Measurements from ENCODE around the gene SRRM2. TPM values are rescaled to one million over a fixed set of nuclear protein-coding genes. Genes with fewer than 3 reads are reported as not detected.

Gene SRRM2
- 100 to 1,000 TPM; 329 to 655 (median 496) TPM for polyA plus RNA-seq
- long read RNA-seq, donor 1 = 0 reads
- long read RNA-seq, donor 2, transcript SRRM2-212 (2 exons, 1,118 nt) = major isoform, 19 of 128 reads
- long read RNA-seq, donor 2, transcript SRRM2-213 (2 exons, 732 nt) = minor isoform, 9 of 128 reads
- long read RNA-seq, donor 2, transcript SRRM2-218 (3 exons, 1,759 nt) = minor isoform, 12 of 128 reads
- long read RNA-seq, donor 2, transcript SRRM2-226 (4 exons, 461 nt) = minor isoform, 6 of 128 reads
- long read RNA-seq, donor 2, partial matches to known transcripts = 71 of 128 reads
- long read RNA-seq, donor 2, other reads (novel, unspliced or antisense) = 0 of 128 reads
- long read RNA-seq, donor 3, transcript SRRM2-218 (3 exons, 1,759 nt) = minor isoform, 22 of 661 reads
- long read RNA-seq, donor 3, transcript SRRM2-212 (2 exons, 1,118 nt) = major isoform, 52 of 661 reads
- long read RNA-seq, donor 3, transcript SRRM2-213 (2 exons, 732 nt) = minor isoform, 35 of 661 reads
- long read RNA-seq, donor 3, transcript SRRM2-225 (1 exons, 914 nt) = minor isoform, 22 of 661 reads
- long read RNA-seq, donor 3, partial matches to known transcripts = 289 of 661 reads
- long read RNA-seq, donor 3, other reads (novel, unspliced or antisense) = 208 of 661 reads
- long read RNA-seq, donor 4, partial matches to known transcripts = 0 of 4 reads
- long read RNA-seq, donor 4, other reads (novel, unspliced or antisense) = 0 of 4 reads
- long read RNA-seq, donor 5, transcript SRRM2-212 (2 exons, 1,118 nt) = major isoform, 19 of 352 reads
- long read RNA-seq, donor 5, transcript SRRM2-213 (2 exons, 732 nt) = minor isoform, 6 of 352 reads
- long read RNA-seq, donor 5, transcript SRRM2-218 (3 exons, 1,759 nt) = minor isoform, 7 of 352 reads
- long read RNA-seq, donor 5, partial matches to known transcripts = 282 of 352 reads
- long read RNA-seq, donor 5, other reads (novel, unspliced or antisense) = 23 of 352 reads
- long read RNA-seq, donor 6, transcript SRRM2-212 (2 exons, 1,118 nt) = major isoform, 22 of 567 reads
- long read RNA-seq, donor 6, transcript SRRM2-213 (2 exons, 732 nt) = minor isoform, 15 of 567 reads
- long read RNA-seq, donor 6, transcript SRRM2-218 (3 exons, 1,759 nt) = minor isoform, 15 of 567 reads
- long read RNA-seq, donor 6, partial matches to known transcripts = 497 of 567 reads
- long read RNA-seq, donor 6, other reads (novel, unspliced or antisense) = 0 of 567 reads
- long read RNA-seq, donor 7, transcript SRRM2-218 (3 exons, 1,759 nt) = minor isoform, 19 of 216 reads
- long read RNA-seq, donor 7, transcript SRRM2-225 (1 exons, 914 nt) = minor isoform, 7 of 216 reads
- long read RNA-seq, donor 7, transcript SRRM2-212 (2 exons, 1,118 nt) = major isoform, 37 of 216 reads
- long read RNA-seq, donor 7, transcript SRRM2-213 (2 exons, 732 nt) = minor isoform, 8 of 216 reads
- long read RNA-seq, donor 7, partial matches to known transcripts = 120 of 216 reads
- long read RNA-seq, donor 7, other reads (novel, unspliced or antisense) = 0 of 216 reads
- long read RNA-seq, donor 8, transcript SRRM2-212 (2 exons, 1,118 nt) = major isoform, 8 of 47 reads
- long read RNA-seq, donor 8, partial matches to known transcripts = 29 of 47 reads
- long read RNA-seq, donor 8, other reads (novel, unspliced or antisense) = 0 of 47 reads
- long read RNA-seq, donor 9, transcript SRRM2-218 (3 exons, 1,759 nt) = minor isoform, 5 of 64 reads
- long read RNA-seq, donor 9, transcript SRRM2-213 (2 exons, 732 nt) = minor isoform, 5 of 64 reads
- long read RNA-seq, donor 9, transcript SRRM2-225 (1 exons, 914 nt) = minor isoform, 6 of 64 reads
- long read RNA-seq, donor 9, transcript SRRM2-212 (2 exons, 1,118 nt) = major isoform, 8 of 64 reads
- long read RNA-seq, donor 9, partial matches to known transcripts = 29 of 64 reads
- long read RNA-seq, donor 9, other reads (novel, unspliced or antisense) = 0 of 64 reads
- long read RNA-seq, donor 10, transcript SRRM2-209 (3 exons, 711 nt) = minor isoform, 10 of 383 reads
- long read RNA-seq, donor 10, transcript SRRM2-212 (2 exons, 1,118 nt) = major isoform, 48 of 383 reads
- long read RNA-seq, donor 10, transcript SRRM2-218 (3 exons, 1,759 nt) = minor isoform, 36 of 383 reads
- long read RNA-seq, donor 10, transcript SRRM2-213 (2 exons, 732 nt) = minor isoform, 26 of 383 reads
- long read RNA-seq, donor 10, partial matches to known transcripts = 232 of 383 reads
- long read RNA-seq, donor 10, other reads (novel, unspliced or antisense) = 0 of 383 reads

DNA sequence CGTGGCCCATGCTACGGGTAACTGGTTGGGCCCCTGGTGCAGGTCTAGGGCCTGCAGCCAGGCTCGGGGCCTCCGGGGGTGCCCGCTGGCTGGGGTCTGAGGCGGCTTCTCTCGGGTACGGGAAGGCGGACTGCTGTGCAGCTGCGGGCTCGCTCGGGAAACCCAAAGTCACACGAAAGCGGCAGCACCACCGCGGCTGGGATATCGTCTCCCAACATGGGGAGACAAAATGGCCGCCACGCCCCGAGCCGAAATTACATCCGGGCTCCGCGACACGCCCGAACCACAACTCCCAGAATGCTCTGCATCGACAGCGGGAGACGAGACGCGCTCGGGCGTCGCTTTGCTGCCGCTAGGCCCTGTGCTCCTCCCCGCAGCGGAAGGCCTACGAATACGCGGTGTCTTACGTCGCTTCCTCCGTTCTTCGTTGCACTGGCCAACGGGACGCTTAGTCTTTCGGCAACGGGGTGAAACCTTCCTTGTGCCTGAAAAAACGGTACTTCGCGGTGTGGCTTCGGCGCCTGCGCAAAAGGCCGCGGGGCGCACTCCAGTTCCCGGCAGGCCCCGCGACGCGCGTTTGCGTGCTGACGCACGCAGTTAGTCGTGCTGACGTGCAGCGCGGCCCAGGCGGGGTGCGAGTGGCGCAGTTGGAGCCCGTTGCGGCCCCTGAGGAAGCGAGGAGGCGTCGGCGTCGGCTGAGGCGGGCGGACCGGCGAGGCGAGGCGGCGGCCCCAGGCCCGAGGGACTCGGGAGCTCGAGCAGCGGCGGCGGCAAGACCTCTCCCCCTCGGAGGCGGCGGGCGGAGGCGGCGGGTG lies at the start of gene SRRM2:
SRRM2 (plus strand) TSS at position 604 of the 815 bp plus-strand sequence. CDS start 3,727 bp downstream, outside the sequence.
- H3K4me3 ChIP-seq (ENCODE audit: low read depth in 1 of 3, low read length in 3 of 3) = peak within 1 kb of the TSS; percentile 93 to 97 (median 95)
- H3K27me3 ChIP-seq (ENCODE audit: control insufficient read depth in 3 of 3, insufficient read depth in 3 of 3, low read length in 3 of 3) = no peaks in the 10 kb centered on the region
- FAIRE-seq = no peak
- H3K4me1 ChIP-seq (ENCODE audit: control insufficient read depth in 3 of 3, insufficient read depth in 2 of 3, low read depth in 1 of 3, low read length in 2 of 3) = peaks cover 5 to 21% (median 18%) of the 10 kb centered on the region in 3 donors
- peak within 1 kb of the TSS; percentile 94 to 99 (median 99) for H3K27ac ChIP-seq (ENCODE audit: low read depth in 1 of 3, low read length in 2 of 3)
- peaks cover 0 to 10% of the 10 kb centered on the region in 2 donors for H3K9me3 ChIP-seq (ENCODE audit: control insufficient read depth in 2 of 2, insufficient read depth in 1 of 2, low read depth in 1 of 2, low read length in 1 of 2)
- H3K36me3 ChIP-seq (ENCODE audit: control insufficient read depth in 3 of 3, insufficient read depth in 2 of 3, low read depth in 1 of 3, low read length in 3 of 3) = peaks cover 0 to 20% (median 7%) of the 10 kb centered on the region in 3 donors
- DNase-seq = peak; percentile 95 to 100
- WGBS, 3 donors = 1 to 3% (median 3%) methylated on average over 87 to 99 of the region's 99 CpGs

DNA sequence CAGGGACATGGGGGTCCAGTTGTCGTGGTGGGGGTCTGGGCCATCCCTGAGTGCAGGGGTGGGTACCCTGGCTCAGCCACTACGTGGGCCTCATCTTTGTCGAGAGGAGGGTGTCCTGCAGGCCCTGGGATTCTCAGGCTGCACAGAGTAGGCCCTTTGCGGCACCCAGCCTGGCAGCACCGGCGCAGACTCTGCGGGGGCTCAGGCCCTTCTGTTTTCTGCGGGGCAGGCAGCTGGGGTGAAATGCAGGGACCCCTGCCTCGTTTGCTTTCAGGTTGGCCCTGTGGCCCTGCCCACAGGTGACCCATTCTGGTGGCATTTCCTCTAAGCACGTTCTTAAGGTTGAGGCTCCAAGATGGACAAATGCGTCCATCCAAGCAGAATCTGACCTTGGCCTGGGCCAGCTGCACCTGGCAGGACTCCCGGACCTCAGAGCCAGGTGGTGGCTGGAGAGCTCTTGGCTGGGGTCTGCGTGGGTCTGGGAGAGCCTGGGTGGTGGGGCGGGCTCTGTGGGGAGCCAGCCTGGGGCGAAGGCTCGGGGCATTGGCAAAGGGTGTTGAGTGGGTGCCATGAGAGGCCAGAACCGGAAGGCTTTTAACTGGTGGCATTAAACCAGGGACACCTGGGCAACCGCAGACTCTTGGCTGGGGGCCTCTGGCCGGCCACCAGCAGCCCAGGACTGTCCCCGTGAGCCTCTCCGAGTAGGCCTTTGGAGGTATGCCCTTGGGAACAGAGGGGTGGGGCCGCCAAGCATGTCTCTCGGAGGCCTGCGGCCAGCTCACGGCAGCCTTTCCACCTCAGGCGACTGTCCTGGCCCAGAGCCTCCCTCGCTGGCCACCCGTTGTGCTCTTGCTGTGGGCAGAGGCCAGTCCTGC lies 49.3 kb upstream of the SRRM2 start:
- H3K27ac ChIP-seq (ENCODE audit: low read depth in 1 of 3, low read length in 2 of 3) = no peak overlapping the region
- H3K4me3 ChIP-seq (ENCODE audit: low read depth in 1 of 3, low read length in 3 of 3) = no peak overlapping the region
- FAIRE-seq (no peak), DNase-seq (no peak)
- H3K9me3 ChIP-seq (ENCODE audit: control insufficient read depth in 2 of 2, insufficient read depth in 1 of 2, low read depth in 1 of 2, low read length in 1 of 2) = no peaks in the 10 kb centered on the region
- no peaks in the 10 kb centered on the region for H3K4me1 ChIP-seq (ENCODE audit: control insufficient read depth in 3 of 3, insufficient read depth in 2 of 3, low read depth in 1 of 3, low read length in 2 of 3)
- 93 to 95% (median 94%) methylated on average over 28 of the region's 28 CpGs for WGBS, 3 donors
- peaks cover 14 to 100% (median 24%) of the 10 kb centered on the region in 3 donors for H3K36me3 ChIP-seq (ENCODE audit: control insufficient read depth in 3 of 3, insufficient read depth in 2 of 3, low read depth in 1 of 3, low read length in 3 of 3)
- no peaks in the 10 kb centered on the region for H3K27me3 ChIP-seq (ENCODE audit: control insufficient read depth in 3 of 3, insufficient read depth in 3 of 3, low read length in 3 of 3)

DNA sequence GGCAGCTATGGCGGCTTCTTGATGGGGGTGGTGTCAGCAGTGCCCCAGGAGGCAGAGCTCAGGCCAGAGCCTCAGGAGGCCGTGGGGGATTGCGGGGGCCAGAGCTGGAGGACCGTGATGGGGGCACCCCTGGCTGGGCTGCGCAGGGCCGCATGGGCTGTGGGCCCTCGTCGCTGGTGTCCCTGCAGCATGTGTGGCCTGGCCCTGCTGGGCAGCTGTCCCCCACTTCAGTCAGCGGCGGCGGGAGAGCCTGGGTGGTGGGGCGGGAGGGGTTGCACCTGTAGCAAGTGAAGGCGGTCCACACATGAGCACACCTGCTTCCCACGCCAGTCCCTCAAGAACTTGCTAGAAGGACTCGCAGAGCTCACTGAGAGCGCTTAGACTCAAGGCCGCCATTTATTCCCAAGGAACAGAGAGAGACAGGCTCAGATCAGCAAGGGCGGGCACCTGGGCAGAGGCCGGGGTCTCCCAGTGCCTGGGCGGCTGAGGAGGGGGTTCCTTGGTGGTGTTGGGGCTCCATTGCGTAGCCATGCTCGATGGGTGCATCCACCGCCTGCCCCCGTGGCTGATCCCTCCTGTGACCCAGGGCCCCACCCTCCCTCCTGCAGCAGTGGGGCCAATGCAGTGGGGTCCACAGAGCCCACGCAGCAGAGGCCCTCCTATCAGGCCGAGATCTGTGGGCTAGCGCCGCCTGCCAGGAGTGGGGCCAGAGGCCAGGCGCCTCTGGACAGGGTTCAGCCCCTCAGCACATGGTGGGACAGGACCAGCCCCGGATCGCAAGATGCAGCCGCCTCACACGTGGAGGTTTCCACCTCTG lies 48.1 kb upstream of the SRRM2 start:
- no peaks in the 10 kb centered on the region for H3K4me1 ChIP-seq (ENCODE audit: control insufficient read depth in 3 of 3, insufficient read depth in 2 of 3, low read depth in 1 of 3, low read length in 2 of 3)
- H3K9me3 ChIP-seq (ENCODE audit: control insufficient read depth in 2 of 2, insufficient read depth in 1 of 2, low read depth in 1 of 2, low read length in 1 of 2) = no peaks in the 10 kb centered on the region
- peaks cover 15 to 100% (median 24%) of the 10 kb centered on the region in 3 donors for H3K36me3 ChIP-seq (ENCODE audit: control insufficient read depth in 3 of 3, insufficient read depth in 2 of 3, low read depth in 1 of 3, low read length in 3 of 3)
- no peak overlapping the region for H3K27ac ChIP-seq (ENCODE audit: low read depth in 1 of 3, low read length in 2 of 3)
- FAIRE-seq (no peak), DNase-seq (no peak)
- H3K27me3 ChIP-seq (ENCODE audit: control insufficient read depth in 3 of 3, insufficient read depth in 3 of 3, low read length in 3 of 3) = no peaks in the 10 kb centered on the region
- 93 to 95% (median 94%) methylated on average over 33 of the region's 33 CpGs for WGBS, 3 donors
- no peak overlapping the region for H3K4me3 ChIP-seq (ENCODE audit: low read depth in 1 of 3, low read length in 3 of 3)

DNA sequence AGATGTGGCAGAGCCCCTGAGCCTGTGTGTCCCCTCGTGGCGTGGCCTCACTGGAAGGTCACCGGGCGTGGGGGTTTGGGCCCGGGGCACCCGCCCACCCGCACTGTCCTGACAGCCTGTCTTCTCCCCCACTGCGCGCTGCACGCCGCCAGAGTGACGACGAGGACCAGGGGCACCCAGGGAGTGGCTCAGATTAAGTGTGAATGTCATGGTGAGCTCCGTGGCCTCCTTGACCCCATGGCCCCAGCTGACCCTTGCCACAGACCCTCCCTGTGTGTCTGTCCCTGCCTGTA lies 47.5 kb upstream of the SRRM2 start:
- Histone ChIP-seq H3K27ac (ENCODE audit: low read depth in 1 of 3, low read length in 2 of 3) (no peak overlapping the region), H3K4me1 (ENCODE audit: control insufficient read depth in 3 of 3, insufficient read depth in 2 of 3, low read depth in 1 of 3, low read length in 2 of 3) (no peaks in the 10 kb centered on the region), H3K9me3 (ENCODE audit: control insufficient read depth in 2 of 2, insufficient read depth in 1 of 2, low read depth in 1 of 2, low read length in 1 of 2) (no peaks in the 10 kb centered on the region), H3K36me3 (ENCODE audit: control insufficient read depth in 3 of 3, insufficient read depth in 2 of 3, low read depth in 1 of 3, low read length in 3 of 3) (peaks cover 15 to 100% (median 24%) of the 10 kb centered on the region in 3 donors), H3K4me3 (ENCODE audit: low read depth in 1 of 3, low read length in 3 of 3) (no peak overlapping the region), H3K27me3 (ENCODE audit: control insufficient read depth in 3 of 3, insufficient read depth in 3 of 3, low read length in 3 of 3) (no peaks in the 10 kb centered on the region)
- WGBS, 3 donors = 94 to 97% (median 96%) methylated on average over 14 of the region's 14 CpGs
- FAIRE-seq (no peak), DNase-seq (no peak)

DNA sequence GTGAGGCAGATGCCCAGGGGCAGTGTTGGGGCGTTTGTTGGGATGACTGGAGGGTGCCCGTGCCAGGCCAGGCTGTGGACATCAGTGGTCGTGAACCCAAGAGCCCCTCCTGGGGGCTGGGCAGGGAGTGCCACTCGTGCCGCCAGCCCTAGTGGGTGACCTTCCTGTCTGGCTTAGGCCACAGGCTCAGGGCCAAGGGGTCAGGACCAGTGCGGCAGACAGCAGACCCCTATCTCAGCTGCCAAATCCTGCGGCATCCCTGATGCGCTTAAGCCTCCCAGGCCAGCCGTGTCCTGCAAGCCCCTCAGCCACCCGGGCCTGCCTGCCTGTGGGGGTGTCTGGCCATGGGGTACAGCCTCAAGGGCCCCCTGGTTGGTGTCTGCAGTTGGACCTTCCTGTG lies 47.1 kb upstream of the SRRM2 start:
- Histone ChIP-seq H3K9me3 (ENCODE audit: control insufficient read depth in 2 of 2, insufficient read depth in 1 of 2, low read depth in 1 of 2, low read length in 1 of 2) (no peaks in the 10 kb centered on the region), H3K4me1 (ENCODE audit: control insufficient read depth in 3 of 3, insufficient read depth in 2 of 3, low read depth in 1 of 3, low read length in 2 of 3) (no peaks in the 10 kb centered on the region), H3K27me3 (ENCODE audit: control insufficient read depth in 3 of 3, insufficient read depth in 3 of 3, low read length in 3 of 3) (no peaks in the 10 kb centered on the region), H3K4me3 (ENCODE audit: low read depth in 1 of 3, low read length in 3 of 3) (no peak overlapping the region), H3K36me3 (ENCODE audit: control insufficient read depth in 3 of 3, insufficient read depth in 2 of 3, low read depth in 1 of 3, low read length in 3 of 3) (peaks cover 15 to 100% (median 23%) of the 10 kb centered on the region in 3 donors), H3K27ac (ENCODE audit: low read depth in 1 of 3, low read length in 2 of 3) (no peak overlapping the region)
- no peak for DNase-seq
- WGBS, 3 donors = 88 to 94% (median 93%) methylated on average over 10 of the region's 10 CpGs
- no peak for FAIRE-seq

DNA sequence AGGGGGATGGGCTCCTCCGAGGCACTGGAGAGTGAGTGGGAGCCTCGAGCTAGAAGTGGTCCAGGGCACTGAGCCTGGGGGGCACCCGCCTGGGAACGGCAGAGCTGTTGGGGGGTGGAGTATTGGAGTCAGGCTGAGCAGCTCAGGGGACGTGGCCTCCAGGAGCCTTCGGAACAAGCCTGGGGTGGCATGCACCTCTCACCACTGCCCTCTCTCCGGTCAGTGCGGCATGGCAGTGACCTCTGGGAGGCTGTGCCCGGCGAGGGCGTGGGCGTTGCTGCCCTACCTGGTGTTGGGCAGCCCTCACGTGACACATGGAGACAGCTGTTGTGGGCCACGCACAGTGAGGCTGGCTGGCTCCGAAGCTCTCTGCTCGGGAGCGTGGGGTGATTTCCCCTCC lies 46.4 kb upstream of the SRRM2 start:
- peaks cover 12 to 94% (median 23%) of the 10 kb centered on the region in 3 donors for H3K36me3 ChIP-seq (ENCODE audit: control insufficient read depth in 3 of 3, insufficient read depth in 2 of 3, low read depth in 1 of 3, low read length in 3 of 3)

More for the DNA sequence above, 46.4 kb upstream of the SRRM2 start:
- no peaks in the 10 kb centered on the region for H3K27me3 ChIP-seq (ENCODE audit: control insufficient read depth in 3 of 3, insufficient read depth in 3 of 3, low read length in 3 of 3)
- WGBS, 3 donors = 95 to 98% (median 95%) methylated on average over 17 of the region's 17 CpGs
- H3K4me3 ChIP-seq (ENCODE audit: low read depth in 1 of 3, low read length in 3 of 3) = no peak overlapping the region
- H3K4me1 ChIP-seq (ENCODE audit: control insufficient read depth in 3 of 3, insufficient read depth in 2 of 3, low read depth in 1 of 3, low read length in 2 of 3) = no peaks in the 10 kb centered on the region
- DNase-seq = no peak
- no peaks in the 10 kb centered on the region for H3K9me3 ChIP-seq (ENCODE audit: control insufficient read depth in 2 of 2, insufficient read depth in 1 of 2, low read depth in 1 of 2, low read length in 1 of 2)
- FAIRE-seq = no peak
- H3K27ac ChIP-seq (ENCODE audit: low read depth in 1 of 3, low read length in 2 of 3) = no peak overlapping the region
